Stimulated activated naive CD8-positive, alpha-beta T cell treated with anti-CD3 and anti-CD28 coated beads, Interleukin-15, Interleukin-2, amounts not matched to agents 100 ng/mL and 50 ng/mL, for 24 hours (primary cell): Measurements from ENCODE around the gene TRAPPC5.

Experiments used
- H3K27ac Mint-ChIP-seq: one replicate; pipeline ENCODE4 v1.8.0; 2021; ENCODE audit warnings: mild to moderate bottlenecking, mixed read lengths
- H3K27me3 Mint-ChIP-seq: one replicate; pipeline ENCODE4 v1.8.0; 2021; ENCODE audit warnings: mixed read lengths
- H3K36me3 Mint-ChIP-seq: one replicate; pipeline ENCODE4 v1.8.0; 2021; ENCODE audit warnings: low read depth, mixed read lengths
- H3K4me1 Mint-ChIP-seq: one replicate; pipeline ENCODE4 v1.8.0; 2021; ENCODE audit warnings: low read depth, mixed read lengths
- H3K4me3 Mint-ChIP-seq: one replicate; pipeline ENCODE4 v1.8.0; 2021; ENCODE audit warnings: mild to moderate bottlenecking, mixed read lengths
- H3K9me3 Mint-ChIP-seq: one replicate; pipeline ENCODE4 v1.8.0; 2021; ENCODE audit warnings: mixed read lengths

TRAPPC5 gene

DNA sequence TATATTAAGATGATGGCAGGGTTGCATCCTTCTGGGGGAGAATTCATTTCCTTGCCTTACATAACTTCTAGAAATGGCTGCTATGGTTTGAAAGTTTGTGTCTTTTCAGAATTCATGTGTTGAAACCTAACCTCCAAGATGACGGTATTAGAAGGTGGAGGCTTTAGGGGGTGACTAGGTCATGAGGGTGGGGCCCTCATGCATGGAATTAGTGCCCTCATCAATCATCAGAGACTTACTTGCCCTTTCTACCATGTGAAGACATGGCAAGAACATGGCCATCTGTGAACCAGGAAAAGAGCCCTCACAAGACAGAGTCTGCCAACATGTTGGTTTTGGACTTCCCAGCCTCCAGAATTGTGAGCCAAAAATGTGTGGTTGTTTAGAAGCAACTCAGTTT lies 36.1 kb downstream of the TRAPPC5 start:
- Mint-ChIP-seq H3K36me3 (no peaks in the 10 kb centered on the region), H3K4me3 (no peak overlapping the region), H3K27ac (no peak overlapping the region), H3K9me3 (no peaks in the 10 kb centered on the region), H3K4me1 (peaks cover 52% of the 10 kb centered on the region), H3K27me3 (no peaks in the 10 kb centered on the region)

DNA sequence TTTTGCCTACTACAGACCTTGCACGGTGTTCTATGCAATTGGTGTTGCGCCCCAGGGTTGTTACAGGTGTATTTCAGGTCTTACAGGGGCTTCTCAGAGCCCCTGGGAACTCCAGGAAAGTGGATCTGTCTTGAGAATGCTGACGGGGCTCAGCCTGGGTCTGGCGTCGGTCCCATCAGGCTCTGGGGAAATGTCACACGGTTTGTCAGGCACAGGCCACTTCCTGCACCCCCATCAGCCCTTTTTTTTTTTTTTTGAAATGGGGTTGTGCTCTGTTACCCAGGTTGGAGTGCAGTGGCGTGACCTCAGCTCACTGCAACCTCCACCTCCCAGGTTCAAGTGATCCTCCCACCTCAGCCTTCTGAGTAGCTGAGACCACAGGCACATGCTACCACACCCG lies 38.0 kb downstream of the TRAPPC5 start:
- peak overlapping the region; percentile 51 for H3K4me3 Mint-ChIP-seq
- H3K9me3 Mint-ChIP-seq, result no peaks in the 10 kb centered on the region
- H3K27me3 Mint-ChIP-seq, result no peaks in the 10 kb centered on the region
- peak overlapping the region; percentile 70 for H3K27ac Mint-ChIP-seq
- H3K4me1 Mint-ChIP-seq, result peaks cover 49% of the 10 kb centered on the region
- no peaks in the 10 kb centered on the region for H3K36me3 Mint-ChIP-seq

DNA sequence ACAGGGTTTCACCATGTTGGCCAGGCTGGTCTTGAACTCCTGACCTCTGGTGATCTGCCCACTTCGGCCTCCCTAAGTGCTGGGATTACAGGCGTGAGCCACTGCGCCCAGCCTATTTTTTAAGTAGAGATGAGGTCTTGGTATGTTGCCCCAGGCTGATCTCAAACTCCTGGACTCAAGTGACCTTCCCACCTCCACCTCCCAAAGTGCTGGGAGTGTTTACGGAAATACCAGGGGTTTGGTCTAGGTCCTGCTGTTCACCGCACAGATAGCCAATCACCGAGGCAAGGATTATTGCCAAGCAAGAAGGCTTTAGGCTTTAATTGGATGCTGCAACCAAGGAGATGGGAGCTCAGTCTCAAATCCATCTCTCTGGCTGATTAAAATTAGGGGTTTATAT lies 39.7 kb downstream of the TRAPPC5 start:
- Mint-ChIP-seq H3K9me3 (no peaks in the 10 kb centered on the region), H3K36me3 (no peaks in the 10 kb centered on the region), H3K27me3 (no peaks in the 10 kb centered on the region), H3K4me1 (peaks cover 33% of the 10 kb centered on the region), H3K27ac (no peak overlapping the region), H3K4me3 (no peak overlapping the region)

GRCh38 chr19:7722231-7722651 lies 41.6 kb downstream of the TRAPPC5 start:
- no peaks in the 10 kb centered on the region for H3K9me3 Mint-ChIP-seq
- H3K27ac Mint-ChIP-seq, result no peak overlapping the region
- H3K27me3 Mint-ChIP-seq, result peaks cover 4% of the 10 kb centered on the region
- no peaks in the 10 kb centered on the region for H3K36me3 Mint-ChIP-seq
- H3K4me1 Mint-ChIP-seq, result peaks cover 20% of the 10 kb centered on the region
- H3K4me3 Mint-ChIP-seq, result no peak overlapping the region

DNA sequence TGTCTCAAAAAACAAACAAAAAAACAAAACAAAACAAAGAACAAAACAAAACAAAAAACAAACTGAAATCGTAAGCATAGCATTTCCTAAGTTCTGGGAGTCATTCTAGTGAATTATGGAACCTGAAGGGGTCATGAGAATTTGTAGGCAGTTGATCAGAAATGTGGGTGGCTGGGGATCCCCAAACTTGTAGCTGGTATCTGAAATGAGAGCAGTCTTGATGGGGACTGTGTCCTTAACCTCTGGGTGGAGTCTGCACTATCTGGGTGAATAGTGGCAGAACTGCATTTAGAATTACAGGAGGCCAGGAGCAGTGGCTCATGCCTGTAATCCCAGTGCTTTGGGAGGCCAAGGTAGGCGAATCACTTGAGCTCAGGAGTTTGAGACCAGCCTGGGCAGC lies 45.2 kb downstream of the TRAPPC5 start:
- H3K9me3 Mint-ChIP-seq, result no peaks in the 10 kb centered on the region
- H3K27me3 Mint-ChIP-seq, result peaks cover 34% of the 10 kb centered on the region
- H3K36me3 Mint-ChIP-seq, result no peaks in the 10 kb centered on the region
- H3K4me3 Mint-ChIP-seq, result no peak overlapping the region
- peaks cover 17% of the 10 kb centered on the region for H3K4me1 Mint-ChIP-seq
- H3K27ac Mint-ChIP-seq, result no peak overlapping the region

DNA sequence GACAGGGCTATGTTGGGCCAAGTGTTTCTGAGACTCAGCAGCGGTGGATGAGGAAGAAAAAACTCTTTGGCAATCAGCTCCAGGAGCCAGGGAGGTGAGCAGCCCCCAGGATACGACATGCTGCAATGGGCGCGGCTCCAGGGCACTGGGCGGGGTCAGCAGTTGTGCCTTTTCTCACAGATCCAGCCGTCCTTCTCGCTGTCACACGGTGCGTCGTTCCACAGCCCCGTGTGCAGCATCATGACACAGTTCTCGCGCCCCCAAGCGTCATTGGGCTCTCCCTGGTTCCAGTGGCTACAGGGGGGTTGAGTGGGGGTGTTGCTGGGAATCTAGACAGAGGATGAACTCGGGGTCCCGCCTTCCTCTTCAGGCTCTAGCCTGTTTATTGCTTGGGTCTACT lies 48.6 kb downstream of the TRAPPC5 start:
- H3K36me3 Mint-ChIP-seq, result no peaks in the 10 kb centered on the region
- H3K9me3 Mint-ChIP-seq, result no peaks in the 10 kb centered on the region
- no peak overlapping the region for H3K4me3 Mint-ChIP-seq
- no peak overlapping the region for H3K27ac Mint-ChIP-seq
- H3K27me3 Mint-ChIP-seq, result peaks cover 50% of the 10 kb centered on the region
- peaks cover 19% of the 10 kb centered on the region for H3K4me1 Mint-ChIP-seq

DNA sequence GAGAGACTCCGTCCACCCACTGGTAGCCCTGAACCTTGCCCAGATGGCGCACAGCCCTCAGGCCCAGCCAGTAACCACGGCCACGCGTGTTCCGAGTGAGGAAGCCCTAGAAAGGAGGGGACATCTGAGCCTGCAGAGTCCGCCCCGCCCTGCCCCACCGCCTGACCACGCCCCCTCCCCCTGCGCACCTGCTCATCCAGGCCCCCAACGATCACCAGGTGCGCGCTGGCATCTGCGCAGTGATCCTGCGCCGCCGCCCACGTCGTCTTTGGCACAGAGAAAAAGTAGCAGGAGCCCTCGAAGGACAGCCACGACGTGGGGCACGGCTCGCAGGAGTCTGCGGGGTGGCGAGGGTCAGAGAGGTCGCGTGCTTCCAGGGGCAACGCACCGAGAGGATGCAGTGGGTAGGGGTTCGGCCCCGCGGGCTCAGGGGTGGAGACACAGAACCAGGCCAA lies 49.2 kb downstream of the TRAPPC5 start:
- Mint-ChIP-seq H3K9me3 (no peaks in the 10 kb centered on the region), H3K27ac (no peak overlapping the region), H3K4me1 (peaks cover 21% of the 10 kb centered on the region), H3K27me3 (peaks cover 50% of the 10 kb centered on the region), H3K36me3 (no peaks in the 10 kb centered on the region), H3K4me3 (peak overlapping the region; percentile 39)

DNA sequence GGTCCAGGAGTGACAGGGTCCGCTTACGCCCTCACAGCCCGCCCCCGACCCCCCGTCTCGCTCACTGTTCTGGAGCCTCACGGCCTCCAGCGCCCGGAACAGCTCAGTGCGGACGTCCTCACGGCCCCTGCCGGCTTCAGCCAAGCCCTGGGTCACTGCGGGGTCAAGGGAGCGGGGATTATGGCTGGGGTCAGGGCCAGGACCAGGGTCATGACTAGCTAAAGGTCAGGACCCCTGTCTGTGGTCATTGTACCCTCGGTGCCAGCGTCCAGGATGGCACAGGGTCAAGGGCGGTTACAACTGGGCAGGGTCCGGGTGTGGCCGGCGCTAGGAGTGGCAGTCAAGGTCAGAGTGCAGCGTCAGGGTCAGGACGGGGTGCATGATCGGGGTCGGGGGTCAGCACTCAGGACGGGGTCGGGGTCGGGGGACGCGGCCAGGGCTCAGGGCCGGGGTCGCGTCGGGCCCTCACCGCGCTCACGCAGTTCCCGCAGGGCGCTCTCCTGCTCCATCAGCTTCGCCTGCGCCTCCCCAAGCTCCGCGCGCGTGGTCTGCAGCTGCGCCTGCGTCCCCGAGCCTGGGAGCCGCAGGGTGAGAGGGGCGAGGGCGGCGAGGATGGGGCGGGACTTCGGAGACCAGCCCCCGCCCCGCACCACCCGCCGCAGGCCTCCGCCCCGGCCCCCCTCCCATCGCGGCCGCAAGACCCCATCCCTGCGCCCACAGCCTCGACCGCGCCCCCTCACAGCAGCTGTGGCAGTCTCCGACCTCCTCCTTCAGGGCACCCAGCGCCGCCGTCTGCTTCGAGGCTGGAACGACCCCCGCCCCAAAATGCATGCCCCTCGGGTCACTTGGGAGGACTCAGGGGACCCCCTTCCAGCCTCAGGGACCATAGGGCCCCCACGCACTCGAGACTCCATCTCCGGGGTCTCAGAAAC lies 49.9 kb downstream of the TRAPPC5 start:
- peaks cover 21% of the 10 kb centered on the region for H3K4me1 Mint-ChIP-seq
- H3K27me3 Mint-ChIP-seq, result peaks cover 54% of the 10 kb centered on the region
- no peaks in the 10 kb centered on the region for H3K9me3 Mint-ChIP-seq
- no peak overlapping the region for H3K4me3 Mint-ChIP-seq
- no peaks in the 10 kb centered on the region for H3K36me3 Mint-ChIP-seq
- H3K27ac Mint-ChIP-seq, result no peak overlapping the region

DNA sequence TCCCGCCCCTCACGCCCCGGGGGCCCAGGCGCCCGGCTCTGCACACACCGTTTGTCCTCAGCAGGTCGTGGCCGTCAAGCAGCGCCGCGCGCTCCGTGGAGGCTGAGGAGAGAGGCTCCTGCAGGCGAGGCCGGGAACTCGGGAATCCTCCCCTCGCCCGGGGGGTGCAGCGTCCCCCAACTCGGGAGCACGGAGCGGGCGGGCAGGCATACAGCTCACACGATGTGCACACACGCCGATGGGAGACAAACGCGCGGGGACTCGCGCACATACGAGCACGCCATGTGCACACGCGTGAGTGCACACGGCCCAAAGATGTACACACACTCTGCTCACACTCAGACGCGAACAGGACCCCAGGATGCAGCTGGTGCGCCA lies 50.6 kb downstream of the TRAPPC5 start:
- peaks cover 60% of the 10 kb centered on the region for H3K27me3 Mint-ChIP-seq
- no peak overlapping the region for H3K4me3 Mint-ChIP-seq
- H3K4me1 Mint-ChIP-seq, result peaks cover 21% of the 10 kb centered on the region
- no peak overlapping the region for H3K27ac Mint-ChIP-seq
- H3K36me3 Mint-ChIP-seq, result no peaks in the 10 kb centered on the region
- H3K9me3 Mint-ChIP-seq, result no peaks in the 10 kb centered on the region

GRCh38 chr19:7731615-7732014 lies 51.0 kb downstream of the TRAPPC5 start:
- peaks cover 62% of the 10 kb centered on the region for H3K27me3 Mint-ChIP-seq
- H3K27ac Mint-ChIP-seq, result no peak overlapping the region
- no peaks in the 10 kb centered on the region for H3K36me3 Mint-ChIP-seq
- peaks cover 21% of the 10 kb centered on the region for H3K4me1 Mint-ChIP-seq
- no peaks in the 10 kb centered on the region for H3K9me3 Mint-ChIP-seq
- no peak overlapping the region for H3K4me3 Mint-ChIP-seq

GRCh38 chr19:7732045-7732444 lies 51.4 kb downstream of the TRAPPC5 start, which contains the start of gene CLEC4G:
CLEC4G (minus strand) TSS chr19:7732110; CDS start chr19:7732102, 8 bp downstream.
- H3K27me3 Mint-ChIP-seq, result peaks cover 63% of the 10 kb centered on the region
- H3K27ac Mint-ChIP-seq, result no peak within 1 kb of the TSS
- no peaks in the 10 kb centered on the region for H3K9me3 Mint-ChIP-seq
- H3K4me3 Mint-ChIP-seq, result no peak within 1 kb of the TSS
- peaks cover 21% of the 10 kb centered on the region for H3K4me1 Mint-ChIP-seq
- H3K36me3 Mint-ChIP-seq, result no peaks in the 10 kb centered on the region

DNA sequence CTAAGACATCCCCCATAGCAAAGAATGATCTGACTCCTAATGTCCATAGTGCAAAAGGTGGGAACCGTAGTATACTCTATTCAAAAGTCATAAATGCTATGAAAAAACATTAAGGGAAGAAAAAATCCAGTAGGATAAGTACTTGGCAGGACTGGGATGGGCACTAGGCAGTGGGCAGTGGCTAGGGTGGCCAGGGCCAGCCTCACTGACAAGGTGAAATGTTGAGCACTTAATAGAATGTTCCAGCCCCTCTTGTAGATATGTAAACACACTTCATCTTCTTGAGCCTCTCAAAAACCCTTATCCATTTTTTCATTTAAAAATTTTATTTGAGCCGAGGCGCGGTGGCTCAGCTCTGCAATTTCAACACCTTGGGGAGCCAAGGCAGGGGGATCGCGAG lies 52.7 kb downstream of the TRAPPC5 start:
- Mint-ChIP-seq H3K4me1 (peaks cover 32% of the 10 kb centered on the region), H3K27ac (no peak overlapping the region), H3K27me3 (peaks cover 54% of the 10 kb centered on the region), H3K4me3 (no peak overlapping the region), H3K9me3 (no peaks in the 10 kb centered on the region), H3K36me3 (no peaks in the 10 kb centered on the region)

DNA sequence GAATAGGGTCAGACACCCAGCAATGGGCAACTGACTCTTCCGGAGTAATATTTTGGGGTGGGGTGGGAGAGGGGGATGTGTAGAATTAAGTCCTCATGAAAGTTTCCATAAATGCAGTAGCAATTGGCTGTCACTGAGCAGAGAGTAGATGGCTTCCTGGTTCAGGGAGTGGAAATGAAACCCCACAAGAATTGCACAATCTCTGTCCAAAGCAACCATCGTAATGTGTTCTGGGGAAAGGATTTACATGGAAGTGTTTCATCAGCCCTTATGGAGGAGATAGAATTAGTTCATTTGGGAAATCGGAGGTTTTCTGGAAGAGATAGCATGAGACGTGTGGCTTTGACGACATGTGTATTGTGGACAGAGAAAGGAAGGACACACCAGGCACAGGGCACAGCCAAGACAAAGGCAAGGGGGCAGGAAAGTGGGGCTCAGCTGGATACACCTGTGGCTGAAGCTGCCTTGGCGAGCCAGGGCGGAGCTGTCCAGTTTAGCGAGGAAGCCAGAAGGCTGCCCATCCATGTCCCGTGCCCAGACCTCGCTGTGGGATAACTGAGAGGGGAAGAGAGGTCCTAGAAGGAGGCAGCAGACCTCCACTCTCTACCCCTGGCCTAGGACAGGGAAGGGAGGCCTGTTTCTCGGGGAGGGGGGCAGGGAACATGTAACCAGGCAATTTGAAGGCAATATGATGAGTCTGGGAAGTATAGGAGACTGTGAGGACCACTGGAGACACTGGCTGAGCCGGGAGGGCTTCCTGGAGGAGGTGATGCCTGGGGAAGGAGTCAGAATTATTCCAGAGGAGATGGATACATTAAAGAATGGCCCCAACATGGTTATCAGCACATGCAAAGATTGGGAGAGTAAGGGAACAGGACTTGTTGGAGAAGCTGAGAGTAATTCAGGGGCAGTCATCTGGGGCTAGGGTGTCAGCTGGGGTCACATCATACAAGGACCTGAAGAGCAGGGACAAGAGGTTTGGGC lies 53.9 kb downstream of the TRAPPC5 start:
- Mint-ChIP-seq H3K4me1 (peaks cover 25% of the 10 kb centered on the region), H3K9me3 (no peaks in the 10 kb centered on the region), H3K27ac (no peak overlapping the region), H3K36me3 (no peaks in the 10 kb centered on the region), H3K27me3 (peaks cover 47% of the 10 kb centered on the region), H3K4me3 (no peak overlapping the region)

GRCh38 chr19:7736148-7736547 lies 55.5 kb downstream of the TRAPPC5 start:
- Mint-ChIP-seq H3K36me3 (no peaks in the 10 kb centered on the region), H3K27me3 (peaks cover 53% of the 10 kb centered on the region), H3K9me3 (no peaks in the 10 kb centered on the region), H3K4me1 (peaks cover 15% of the 10 kb centered on the region), H3K4me3 (no peak overlapping the region), H3K27ac (no peak overlapping the region)

GRCh38 chr19:7737215-7737614 lies 56.6 kb downstream of the TRAPPC5 start:
- no peaks in the 10 kb centered on the region for H3K9me3 Mint-ChIP-seq
- H3K27ac Mint-ChIP-seq, result no peak overlapping the region
- H3K4me3 Mint-ChIP-seq, result no peak overlapping the region
- no peaks in the 10 kb centered on the region for H3K36me3 Mint-ChIP-seq
- peaks cover 48% of the 10 kb centered on the region for H3K27me3 Mint-ChIP-seq
- peaks cover 15% of the 10 kb centered on the region for H3K4me1 Mint-ChIP-seq
